ENCODE results near the gene MSANTD4. TPM values are rescaled to one million over a fixed set of nuclear protein-coding genes. Genes with fewer than 3 reads are reported as not detected.

Gene MSANTD4
- total RNA-seq, 1 donor from 2014 or later: 18.8 TPM

DNA sequence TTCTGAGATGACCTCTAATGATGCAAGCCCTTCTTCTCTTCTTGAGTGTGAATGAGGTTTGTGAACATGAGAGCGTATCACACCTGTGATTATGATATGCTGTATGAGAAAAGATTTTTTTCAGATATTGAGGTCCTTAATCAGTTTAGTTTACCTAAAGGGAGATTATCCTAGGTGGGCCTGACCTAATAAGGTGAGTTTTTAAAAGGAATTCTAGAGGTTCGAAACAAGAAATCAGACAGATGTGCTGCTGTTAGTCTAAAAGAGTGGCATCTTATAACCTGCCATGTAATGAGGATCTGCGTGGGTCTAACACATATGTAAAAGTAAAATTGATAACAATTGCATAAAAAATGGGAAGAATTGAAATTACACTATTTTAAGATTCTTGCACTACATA lies 33.8 kb downstream of the MSANTD4 start:
- Histone ChIP-seq H3K4me1 (no peaks in the 10 kb centered on the region), H3K27ac (replicated peaks) (no peak overlapping the region), H3K27me3 (ENCODE audit: low read depth) (no peaks in the 10 kb centered on the region), H3K9me3 (replicated peaks) (peaks cover under 1% of the 10 kb centered on the region), H3K4me3 (no peak overlapping the region), H3K36me3 (no peaks in the 10 kb centered on the region)
- TF ChIP-seq, protein P1, sequence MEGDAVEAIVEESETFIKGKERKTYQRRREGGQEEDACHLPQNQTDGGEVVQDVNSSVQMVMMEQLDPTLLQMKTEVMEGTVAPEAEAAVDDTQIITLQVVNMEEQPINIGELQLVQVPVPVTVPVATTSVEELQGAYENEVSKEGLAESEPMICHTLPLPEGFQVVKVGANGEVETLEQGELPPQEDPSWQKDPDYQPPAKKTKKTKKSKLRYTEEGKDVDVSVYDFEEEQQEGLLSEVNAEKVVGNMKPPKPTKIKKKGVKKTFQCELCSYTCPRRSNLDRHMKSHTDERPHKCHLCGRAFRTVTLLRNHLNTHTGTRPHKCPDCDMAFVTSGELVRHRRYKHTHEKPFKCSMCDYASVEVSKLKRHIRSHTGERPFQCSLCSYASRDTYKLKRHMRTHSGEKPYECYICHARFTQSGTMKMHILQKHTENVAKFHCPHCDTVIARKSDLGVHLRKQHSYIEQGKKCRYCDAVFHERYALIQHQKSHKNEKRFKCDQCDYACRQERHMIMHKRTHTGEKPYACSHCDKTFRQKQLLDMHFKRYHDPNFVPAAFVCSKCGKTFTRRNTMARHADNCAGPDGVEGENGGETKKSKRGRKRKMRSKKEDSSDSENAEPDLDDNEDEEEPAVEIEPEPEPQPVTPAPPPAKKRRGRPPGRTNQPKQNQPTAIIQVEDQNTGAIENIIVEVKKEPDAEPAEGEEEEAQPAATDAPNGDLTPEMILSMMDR (IDR thresholded peaks at IDR 0.05; ENCODE audit: borderline replicate concordance): no peak
- DNase-seq: no peak
- intact Hi-C loops (cut with micrococcal nuclease): no loop called here

DNA sequence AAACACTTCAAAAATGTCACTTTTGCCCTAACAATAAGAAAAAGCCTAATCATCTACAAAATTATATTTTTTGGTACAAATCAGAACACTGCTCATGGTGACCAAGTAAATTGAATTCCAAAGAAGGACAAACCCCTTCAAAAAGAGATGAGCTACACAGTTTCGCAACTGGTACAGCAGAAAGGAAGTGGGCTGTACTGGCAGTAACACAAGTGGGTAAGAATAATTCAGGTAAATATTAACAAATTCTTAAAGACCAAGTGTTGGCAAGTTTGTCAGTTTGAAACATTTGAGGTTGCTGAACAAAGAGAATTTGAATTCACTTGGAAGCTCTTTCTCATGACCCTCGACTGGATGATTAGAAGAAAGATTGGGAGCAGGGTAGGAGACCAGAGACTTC lies 35.5 kb downstream of the MSANTD4 start:
- no peaks in the 10 kb centered on the region for H3K27me3 ChIP-seq (ENCODE audit: low read depth)
- H3K36me3 ChIP-seq: no peaks in the 10 kb centered on the region
- H3K9me3 ChIP-seq (replicated peaks): no peaks in the 10 kb centered on the region
- no peaks in the 10 kb centered on the region for H3K4me1 ChIP-seq
- TF ChIP-seq, protein P1 (IDR thresholded peaks at IDR 0.05; ENCODE audit: borderline replicate concordance): no peak
- DNase-seq: no peak
- H3K27ac ChIP-seq (replicated peaks): no peak overlapping the region
- no peak overlapping the region for H3K4me3 ChIP-seq
- intact Hi-C loops (cut with micrococcal nuclease): no loop called here

DNA sequence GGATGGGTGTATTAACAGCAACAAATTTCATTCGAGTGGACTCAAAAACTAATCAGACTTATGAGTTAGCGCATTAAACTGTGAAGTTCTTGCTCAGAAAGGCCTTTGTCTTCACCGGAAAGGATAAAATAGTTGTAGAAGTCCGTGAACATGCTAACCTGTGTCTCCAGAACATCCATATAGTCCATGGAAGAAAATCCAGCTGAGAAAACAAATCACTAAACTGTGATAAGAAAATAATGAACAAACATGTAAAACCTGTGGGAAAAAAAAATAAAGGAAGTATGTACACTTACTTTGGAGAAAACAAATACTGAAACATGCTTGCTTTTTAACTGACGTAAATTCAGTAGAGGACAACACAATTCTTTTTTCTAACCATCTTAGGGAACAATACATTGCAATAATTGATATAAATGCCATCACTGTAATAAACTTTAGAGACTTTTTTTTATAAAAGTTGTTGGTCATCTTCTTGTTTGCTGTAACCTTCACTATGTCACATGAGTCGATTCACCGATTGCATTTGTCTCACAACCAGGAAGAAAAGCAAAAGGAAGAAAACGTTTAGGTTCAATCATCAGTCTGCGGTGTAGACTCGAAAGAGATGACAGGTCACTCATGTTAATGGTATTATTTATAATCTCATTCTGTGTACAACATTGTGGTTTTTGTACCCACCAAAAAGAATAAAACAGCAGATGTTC lies 41.9 kb downstream of the MSANTD4 start:
- no peak for DNase-seq
- H3K27me3 ChIP-seq (ENCODE audit: low read depth): no peaks in the 10 kb centered on the region
- H3K9me3 ChIP-seq (replicated peaks): no peaks in the 10 kb centered on the region
- H3K27ac ChIP-seq (replicated peaks): no peak overlapping the region
- no peaks in the 10 kb centered on the region for H3K36me3 ChIP-seq
- TF ChIP-seq, protein P1 (IDR thresholded peaks at IDR 0.05; ENCODE audit: borderline replicate concordance): no peak
- no peaks in the 10 kb centered on the region for H3K4me1 ChIP-seq
- intact Hi-C loops (cut with micrococcal nuclease): no loop called here
- no peak overlapping the region for H3K4me3 ChIP-seq

DNA sequence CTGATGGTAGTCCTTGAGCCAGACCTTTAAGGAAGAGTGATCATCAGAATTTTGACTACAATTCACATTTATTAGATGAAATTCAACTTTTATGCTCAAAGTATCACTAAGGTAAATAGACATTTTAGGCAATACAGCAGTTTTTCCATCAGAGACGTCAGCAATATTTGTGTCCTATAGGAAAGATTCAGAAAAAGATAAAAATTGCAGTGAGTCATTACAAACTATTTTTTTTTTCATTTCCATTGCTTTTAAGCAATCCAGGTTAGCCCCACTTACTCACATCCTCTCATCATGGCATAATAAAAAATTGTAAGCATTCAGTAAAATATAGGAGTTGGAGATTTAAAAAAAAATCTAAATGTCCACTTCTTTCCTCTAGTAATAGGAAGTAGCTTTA lies 46.9 kb downstream of the MSANTD4 start:
- intact Hi-C loops (cut with micrococcal nuclease): no loop called here
- H3K4me1 ChIP-seq: no peaks in the 10 kb centered on the region

DNA sequence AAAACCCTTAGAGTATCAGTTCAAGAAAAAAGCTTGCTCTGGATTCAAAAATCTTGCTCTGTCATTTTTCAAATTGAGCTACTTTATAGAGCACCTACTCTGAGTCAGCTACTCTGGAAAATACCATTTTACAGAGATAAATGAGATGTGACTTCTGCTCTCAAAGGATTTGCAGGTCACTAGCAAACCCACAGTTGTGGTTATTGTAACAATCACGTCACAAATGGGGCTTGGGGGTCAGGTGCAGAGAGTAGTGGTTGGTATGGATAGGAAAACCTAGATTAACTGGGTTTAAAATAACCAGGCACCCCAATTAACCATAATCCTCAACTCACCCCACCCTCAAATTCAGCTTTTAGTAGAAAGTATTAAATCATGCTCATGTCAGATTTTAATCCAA lies 52.3 kb downstream of the MSANTD4 start:
- Histone ChIP-seq H3K9me3 (replicated peaks) (no peaks in the 10 kb centered on the region), H3K27ac (replicated peaks) (no peak overlapping the region), H3K4me1 (no peaks in the 10 kb centered on the region), H3K36me3 (no peaks in the 10 kb centered on the region), H3K27me3 (ENCODE audit: low read depth) (no peaks in the 10 kb centered on the region), H3K4me3 (no peak overlapping the region)
- no peak for DNase-seq
- TF ChIP-seq, protein P1 (IDR thresholded peaks at IDR 0.05; ENCODE audit: borderline replicate concordance): no peak
- intact Hi-C loops (cut with micrococcal nuclease): no loop called here

More for the DNA sequence above, 46.9 kb downstream of the MSANTD4 start:
- DNase-seq: no peak
- H3K27ac ChIP-seq (replicated peaks): no peak overlapping the region
- H3K27me3 ChIP-seq (ENCODE audit: low read depth): no peaks in the 10 kb centered on the region
- H3K9me3 ChIP-seq (replicated peaks): no peaks in the 10 kb centered on the region
- H3K4me3 ChIP-seq: no peak overlapping the region
- H3K36me3 ChIP-seq: no peaks in the 10 kb centered on the region
- TF ChIP-seq, protein P1 (IDR thresholded peaks at IDR 0.05; ENCODE audit: borderline replicate concordance): no peak
